Hematopoietic multipotent progenitor cell treated with erythropoietin and hydrocortisone succinate and interleukin-3 and kit ligand, for 8 days (in vitro differentiated cells): ENCODE results near the gene FOXP2.

Experiments
- DNase-seq: peaks from one replicate; pipeline ENCODE4 v3.0.0-alpha.2; 2015

The FOXP2 gene

DNA sequence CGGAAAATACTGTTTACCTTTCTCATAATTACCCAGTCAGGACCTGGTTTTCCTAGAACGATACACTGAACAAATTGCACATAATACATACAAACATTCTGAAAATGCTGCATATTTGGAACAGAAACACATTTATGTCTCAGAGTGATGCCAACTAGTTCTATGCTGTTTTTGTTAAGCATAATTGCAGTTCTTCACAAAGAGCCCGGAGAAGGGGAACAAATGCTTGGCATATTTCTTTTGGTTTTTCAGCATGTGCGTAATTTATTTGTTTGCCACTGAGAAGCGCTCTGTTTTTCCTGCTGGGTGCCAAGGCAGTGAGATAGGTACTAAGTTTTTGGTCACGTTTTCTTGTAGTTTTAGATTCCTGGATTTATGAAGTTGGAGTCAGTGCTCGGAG, 326.3 kb downstream of the FOXP2 start:
- DNase-seq: no peak

- DNase-seq: no peak
Observed at GRCh38 chr7:114741911-114742310, 327.3 kb downstream of the FOXP2 start.
